OCI-LY7 (cell line): Measurements from ENCODE around the gene FAN1.

Experiments used
- EZH2phosphoT487 ChIP-seq: fragments of 200-600 bp; sonication (generic); IDR thresholded peaks from 2 replicates; pipeline ENCODE4 v1.6.1; 2018; ENCODE audit warnings: low read depth, borderline replicate concordance, mild to moderate bottlenecking, mixed run types, antibody characterized with exemption, low read length, moderate library complexity, mixed read lengths
- TF ChIP-seq, protein P1 (sequence below): fragments of 200-600 bp; sonication (generic); conservative IDR thresholded peaks from 2 replicates; pipeline ENCODE4 v1.5.1; 2014; ENCODE audit warnings: mild to moderate bottlenecking, antibody characterized with exemption, low read length, moderate library complexity, mixed read lengths

DNA sequence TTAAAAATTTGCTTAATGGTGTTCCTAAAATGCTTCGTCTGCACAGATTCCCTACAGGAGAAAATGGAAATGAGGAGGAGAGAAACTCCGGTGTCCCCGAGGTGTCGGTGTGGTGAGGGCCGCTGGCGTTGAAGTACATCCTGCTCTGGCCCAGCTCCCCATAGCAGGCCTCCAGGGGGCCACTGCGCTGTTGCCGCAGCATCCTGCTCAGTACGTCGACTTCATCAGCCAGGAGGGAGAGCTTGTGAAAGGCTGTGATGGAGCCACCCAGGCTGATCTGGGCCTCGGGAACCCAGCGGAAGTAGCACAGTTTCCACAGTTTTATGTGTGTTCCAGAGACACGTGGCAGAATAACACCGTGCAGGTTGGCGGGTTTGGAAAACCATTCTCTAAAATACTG is 37.8 kb downstream of the FAN1 start:
- TF ChIP-seq EZH2phosphoT487 = no peak
- TF ChIP-seq, protein P1, sequence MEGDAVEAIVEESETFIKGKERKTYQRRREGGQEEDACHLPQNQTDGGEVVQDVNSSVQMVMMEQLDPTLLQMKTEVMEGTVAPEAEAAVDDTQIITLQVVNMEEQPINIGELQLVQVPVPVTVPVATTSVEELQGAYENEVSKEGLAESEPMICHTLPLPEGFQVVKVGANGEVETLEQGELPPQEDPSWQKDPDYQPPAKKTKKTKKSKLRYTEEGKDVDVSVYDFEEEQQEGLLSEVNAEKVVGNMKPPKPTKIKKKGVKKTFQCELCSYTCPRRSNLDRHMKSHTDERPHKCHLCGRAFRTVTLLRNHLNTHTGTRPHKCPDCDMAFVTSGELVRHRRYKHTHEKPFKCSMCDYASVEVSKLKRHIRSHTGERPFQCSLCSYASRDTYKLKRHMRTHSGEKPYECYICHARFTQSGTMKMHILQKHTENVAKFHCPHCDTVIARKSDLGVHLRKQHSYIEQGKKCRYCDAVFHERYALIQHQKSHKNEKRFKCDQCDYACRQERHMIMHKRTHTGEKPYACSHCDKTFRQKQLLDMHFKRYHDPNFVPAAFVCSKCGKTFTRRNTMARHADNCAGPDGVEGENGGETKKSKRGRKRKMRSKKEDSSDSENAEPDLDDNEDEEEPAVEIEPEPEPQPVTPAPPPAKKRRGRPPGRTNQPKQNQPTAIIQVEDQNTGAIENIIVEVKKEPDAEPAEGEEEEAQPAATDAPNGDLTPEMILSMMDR = no peak
